ENCODE measurements around the gene RCSD1. TPM values are rescaled to one million over a fixed set of nuclear protein-coding genes. Genes with fewer than 3 reads are reported as not detected.

Gene RCSD1
- total RNA-seq, 1 donor = 64.1 TPM

DNA sequence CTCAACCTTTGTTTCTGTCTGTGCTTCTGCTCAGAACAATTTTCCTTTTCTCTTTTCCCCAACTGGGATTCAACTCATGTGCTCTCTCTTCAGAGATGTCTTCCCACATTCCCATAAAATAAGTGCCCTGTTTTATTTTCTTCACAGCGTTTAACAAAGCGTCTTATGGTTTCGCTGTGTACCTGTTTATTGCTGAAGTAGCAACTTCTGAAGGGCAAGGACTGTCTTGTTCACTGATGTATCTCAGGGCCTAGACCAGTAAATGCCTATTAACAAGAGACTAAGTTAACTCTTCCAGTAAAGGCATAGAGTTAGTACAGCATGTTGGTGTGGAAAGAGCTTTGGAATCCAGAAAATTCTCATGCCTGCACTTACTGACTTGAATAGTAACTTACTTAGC is 48.8 kb downstream of the RCSD1 start:
- no peaks in the 10 kb centered on the region for H3K9me3 ChIP-seq (ENCODE audit: low read depth, low read length)
- H3K4me3 ChIP-seq (ENCODE audit: low read length) = no peak overlapping the region
- no peaks in the 10 kb centered on the region for H3K27me3 ChIP-seq (ENCODE audit: insufficient read depth, low read length)
- peaks cover 56% of the 10 kb centered on the region for H3K4me1 ChIP-seq (ENCODE audit: insufficient read depth, low read length)

GRCh38 chr1:167679714-167680113 is 49.7 kb downstream of the RCSD1 start:
- no peaks in the 10 kb centered on the region for H3K27me3 ChIP-seq (ENCODE audit: insufficient read depth, low read length)
- H3K4me3 ChIP-seq (ENCODE audit: low read length) = no peak overlapping the region
- H3K9me3 ChIP-seq (ENCODE audit: low read depth, low read length) = no peaks in the 10 kb centered on the region
- H3K4me1 ChIP-seq (ENCODE audit: insufficient read depth, low read length) = peaks cover 52% of the 10 kb centered on the region

GRCh38 chr1:167681024-167681423 is 51.0 kb downstream of the RCSD1 start:
- Histone ChIP-seq H3K4me1 (ENCODE audit: insufficient read depth, low read length) (peaks cover 45% of the 10 kb centered on the region), H3K9me3 (ENCODE audit: low read depth, low read length) (no peaks in the 10 kb centered on the region), H3K27me3 (ENCODE audit: insufficient read depth, low read length) (no peaks in the 10 kb centered on the region)

GRCh38 chr1:167681451-167682098 is 51.5 kb downstream of the RCSD1 start:
- peaks cover 43% of the 10 kb centered on the region for H3K4me1 ChIP-seq (ENCODE audit: insufficient read depth, low read length)
- no peak overlapping the region for H3K4me3 ChIP-seq (ENCODE audit: low read length)
- H3K27me3 ChIP-seq (ENCODE audit: insufficient read depth, low read length) = no peaks in the 10 kb centered on the region
- no peaks in the 10 kb centered on the region for H3K9me3 ChIP-seq (ENCODE audit: low read depth, low read length)

More at GRCh38 chr1:167681024-167681423, 51.0 kb downstream of the RCSD1 start:
- H3K4me3 ChIP-seq (ENCODE audit: low read length) = no peak overlapping the region

- Histone ChIP-seq H3K27me3 (ENCODE audit: insufficient read depth, low read length) (no peaks in the 10 kb centered on the region), H3K9me3 (ENCODE audit: low read depth, low read length) (no peaks in the 10 kb centered on the region), H3K4me3 (ENCODE audit: low read length) (no peak overlapping the region), H3K4me1 (ENCODE audit: insufficient read depth, low read length) (peaks cover 39% of the 10 kb centered on the region)
Observed at GRCh38 chr1:167683226-167683625, 53.2 kb downstream of the RCSD1 start.

- Histone ChIP-seq H3K9me3 (ENCODE audit: low read depth, low read length) (no peaks in the 10 kb centered on the region), H3K4me1 (ENCODE audit: insufficient read depth, low read length) (peaks cover 40% of the 10 kb centered on the region), H3K27me3 (ENCODE audit: insufficient read depth, low read length) (no peaks in the 10 kb centered on the region), H3K4me3 (ENCODE audit: low read length) (no peak overlapping the region)
Observed at GRCh38 chr1:167683641-167684502, 53.8 kb downstream of the RCSD1 start.

- Histone ChIP-seq H3K27me3 (ENCODE audit: insufficient read depth, low read length) (no peaks in the 10 kb centered on the region), H3K4me1 (ENCODE audit: insufficient read depth, low read length) (peaks cover 33% of the 10 kb centered on the region), H3K4me3 (ENCODE audit: low read length) (no peak overlapping the region), H3K9me3 (ENCODE audit: low read depth, low read length) (no peaks in the 10 kb centered on the region)
Observed at GRCh38 chr1:167685844-167686243, 55.8 kb downstream of the RCSD1 start.

DNA sequence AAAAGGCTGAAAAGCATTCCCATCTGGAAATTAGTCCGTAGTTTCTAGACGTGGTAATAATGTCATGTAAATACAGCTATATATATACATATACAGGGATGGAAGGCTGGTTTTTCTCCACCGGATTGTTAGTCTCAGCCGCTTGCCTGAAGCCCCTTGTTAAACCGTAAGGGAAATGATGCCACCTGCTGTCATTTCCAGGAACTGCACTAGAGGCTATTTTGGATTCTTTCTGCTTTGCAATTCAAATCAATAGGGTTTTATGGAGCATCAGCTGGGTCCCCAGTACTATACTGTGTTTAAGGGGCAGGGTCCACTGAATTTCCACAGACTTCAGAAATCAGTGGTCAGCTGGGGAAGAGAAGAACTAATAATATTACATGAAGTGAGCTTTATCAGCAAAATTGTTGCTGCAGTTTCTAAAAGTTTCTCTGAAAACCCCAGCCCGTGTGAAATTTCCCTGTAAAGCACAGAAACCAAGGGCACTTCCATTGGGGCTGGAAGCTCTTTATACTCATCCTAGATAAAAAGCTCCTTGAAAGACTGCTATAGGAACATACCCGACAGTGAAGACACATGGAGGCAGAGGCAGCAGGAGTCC is 58.0 kb downstream of the RCSD1 start:
- Histone ChIP-seq H3K27me3 (ENCODE audit: insufficient read depth, low read length) (no peaks in the 10 kb centered on the region), H3K4me1 (ENCODE audit: insufficient read depth, low read length) (peaks cover 28% of the 10 kb centered on the region), H3K9me3 (ENCODE audit: low read depth, low read length) (no peaks in the 10 kb centered on the region), H3K4me3 (ENCODE audit: low read length) (no peak overlapping the region)

- H3K9me3 ChIP-seq (ENCODE audit: low read depth, low read length) = no peaks in the 10 kb centered on the region
- no peaks in the 10 kb centered on the region for H3K27me3 ChIP-seq (ENCODE audit: insufficient read depth, low read length)
- H3K4me3 ChIP-seq (ENCODE audit: low read length) = no peak overlapping the region
- peaks cover 28% of the 10 kb centered on the region for H3K4me1 ChIP-seq (ENCODE audit: insufficient read depth, low read length)
Observed at GRCh38 chr1:167689567-167689920, 59.5 kb downstream of the RCSD1 start.

- Histone ChIP-seq H3K9me3 (ENCODE audit: low read depth, low read length) (no peaks in the 10 kb centered on the region), H3K27me3 (ENCODE audit: insufficient read depth, low read length) (no peaks in the 10 kb centered on the region), H3K4me1 (ENCODE audit: insufficient read depth, low read length) (peaks cover 28% of the 10 kb centered on the region), H3K4me3 (ENCODE audit: low read length) (no peak overlapping the region)
Observed at GRCh38 chr1:167690053-167690452, 60.0 kb downstream of the RCSD1 start.

DNA sequence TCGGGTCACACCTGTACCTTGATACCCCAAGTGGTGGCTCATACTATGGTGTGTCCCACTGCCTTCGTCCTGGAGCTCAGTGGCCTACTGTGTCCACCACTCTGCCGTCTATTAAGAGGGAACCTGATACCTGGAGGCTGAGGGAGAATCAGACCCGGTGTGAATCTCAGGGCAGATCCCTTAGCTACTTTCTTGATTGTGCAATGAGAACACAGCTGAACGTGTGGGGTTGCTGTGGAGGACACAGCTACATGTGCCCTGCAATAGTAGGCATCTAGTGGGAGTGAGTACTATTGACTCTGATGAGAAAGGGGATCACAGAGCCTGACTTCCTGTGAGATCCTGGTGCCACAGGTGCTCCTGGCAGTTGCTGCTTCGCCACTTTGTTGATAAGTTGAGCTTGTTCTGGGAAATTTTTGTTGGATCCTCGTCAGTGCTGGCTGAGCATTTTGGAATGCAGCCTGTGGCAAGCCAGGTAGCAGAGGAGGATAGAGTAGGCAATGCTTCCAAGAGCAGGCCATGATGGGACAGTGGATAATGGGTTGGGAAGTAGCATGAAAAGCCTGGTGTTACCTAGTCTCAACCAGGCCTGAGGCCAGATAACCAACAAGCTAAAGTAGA is 63.5 kb downstream of the RCSD1 start:
- Histone ChIP-seq H3K4me1 (ENCODE audit: insufficient read depth, low read length) (peaks cover 25% of the 10 kb centered on the region), H3K4me3 (ENCODE audit: low read length) (no peak overlapping the region), H3K27me3 (ENCODE audit: insufficient read depth, low read length) (no peaks in the 10 kb centered on the region), H3K9me3 (ENCODE audit: low read depth, low read length) (no peaks in the 10 kb centered on the region)

DNA sequence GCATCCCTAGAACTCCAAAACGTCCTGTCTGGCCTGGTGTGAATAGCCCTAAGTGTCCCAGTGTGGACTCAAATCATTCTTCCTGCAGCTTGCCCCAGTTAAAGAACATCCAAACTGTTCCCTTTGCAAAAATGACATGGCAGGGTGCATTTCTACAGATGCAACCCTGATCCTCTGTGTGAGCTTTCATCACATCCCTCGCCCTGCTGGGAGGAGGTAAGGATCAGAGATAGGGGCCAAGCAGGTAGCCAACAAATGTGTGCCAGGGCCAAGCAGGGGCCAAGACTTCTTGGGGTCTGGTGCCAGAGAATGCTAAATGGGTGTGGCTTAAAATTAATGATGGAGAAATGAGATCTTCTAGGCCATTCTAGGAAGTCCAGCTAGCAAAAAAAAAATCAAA is 64.7 kb downstream of the RCSD1 start:
- H3K4me1 ChIP-seq (ENCODE audit: insufficient read depth, low read length) = peaks cover 14% of the 10 kb centered on the region
- no peak overlapping the region for H3K4me3 ChIP-seq (ENCODE audit: low read length)
- H3K9me3 ChIP-seq (ENCODE audit: low read depth, low read length) = no peaks in the 10 kb centered on the region
- no peaks in the 10 kb centered on the region for H3K27me3 ChIP-seq (ENCODE audit: insufficient read depth, low read length)

DNA sequence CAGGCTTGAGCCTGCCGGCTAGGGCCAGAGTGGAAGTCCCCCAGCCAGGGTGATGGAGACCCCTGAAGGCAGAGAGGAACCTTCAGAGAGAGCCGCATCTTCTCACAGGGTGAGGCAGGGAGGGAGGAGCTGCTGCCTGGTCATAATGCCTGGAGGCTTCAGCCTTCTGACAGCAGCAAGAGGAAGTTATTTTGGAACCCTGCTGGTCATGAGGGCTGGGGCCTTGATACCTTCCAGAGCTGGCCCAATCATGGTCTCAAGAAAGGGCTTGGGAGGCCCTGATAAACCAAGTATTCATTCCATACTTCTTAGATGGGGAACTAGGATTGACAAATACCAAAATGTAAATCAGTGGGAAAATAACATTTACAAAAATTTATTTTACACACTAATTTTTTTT is 65.1 kb downstream of the RCSD1 start:
- H3K4me1 ChIP-seq (ENCODE audit: insufficient read depth, low read length) = peaks cover 14% of the 10 kb centered on the region
- no peaks in the 10 kb centered on the region for H3K9me3 ChIP-seq (ENCODE audit: low read depth, low read length)
- H3K4me3 ChIP-seq (ENCODE audit: low read length) = no peak overlapping the region
- H3K27me3 ChIP-seq (ENCODE audit: insufficient read depth, low read length) = no peaks in the 10 kb centered on the region

DNA sequence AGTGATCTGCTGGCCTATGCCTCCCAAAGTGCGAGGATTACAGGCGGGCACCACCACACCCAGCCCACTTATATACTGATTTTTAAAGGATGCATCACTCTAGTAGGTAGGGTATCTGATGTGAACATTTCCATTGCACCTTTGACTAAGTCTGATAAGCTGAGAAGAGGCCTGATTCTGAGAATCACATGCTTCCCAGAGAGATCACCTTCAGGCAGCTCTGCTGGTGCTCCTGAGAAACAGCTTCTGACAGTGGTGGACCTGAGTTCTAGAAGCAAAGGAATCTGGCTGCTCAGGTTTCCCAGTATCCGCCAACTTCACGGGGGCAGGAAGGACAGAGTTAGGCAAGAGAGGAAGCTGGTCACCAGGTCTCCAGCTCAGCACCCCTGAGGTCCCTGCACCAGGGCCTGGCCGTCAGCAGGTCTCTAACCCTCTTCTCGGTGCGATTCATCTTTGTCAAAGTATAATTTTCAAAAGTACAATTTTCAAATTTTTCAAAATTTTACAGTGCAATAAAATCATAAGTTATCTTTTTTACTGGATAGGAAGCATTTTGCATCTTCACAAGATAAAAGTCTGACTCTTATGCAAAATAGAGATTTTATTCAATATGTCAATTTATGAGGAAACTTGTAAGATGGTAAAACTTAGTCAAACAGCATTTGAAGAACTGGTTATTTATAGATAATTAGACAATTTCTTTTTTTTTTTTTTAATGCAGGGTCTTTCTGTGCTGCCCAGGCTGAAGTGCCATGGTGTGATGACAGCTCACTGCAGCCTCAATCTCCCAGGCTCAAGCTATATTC is 65.9 kb downstream of the RCSD1 start:
- peaks cover 14% of the 10 kb centered on the region for H3K4me1 ChIP-seq (ENCODE audit: insufficient read depth, low read length)
- H3K4me3 ChIP-seq (ENCODE audit: low read length) = no peak overlapping the region
- H3K9me3 ChIP-seq (ENCODE audit: low read depth, low read length) = no peaks in the 10 kb centered on the region
- H3K27me3 ChIP-seq (ENCODE audit: insufficient read depth, low read length) = no peaks in the 10 kb centered on the region
